ENCODE results near the gene TMEM42. TPM values are rescaled to one million over a fixed set of nuclear protein-coding genes. Genes with fewer than 3 reads are reported as not detected.

TMEM42 gene
- total and polyA plus RNA-seq, 2 of the 8 experiments (the other 6 are each of a cell fraction or from before 2014, with no cell fraction given), result 11.2 to 41.4 TPM

DNA sequence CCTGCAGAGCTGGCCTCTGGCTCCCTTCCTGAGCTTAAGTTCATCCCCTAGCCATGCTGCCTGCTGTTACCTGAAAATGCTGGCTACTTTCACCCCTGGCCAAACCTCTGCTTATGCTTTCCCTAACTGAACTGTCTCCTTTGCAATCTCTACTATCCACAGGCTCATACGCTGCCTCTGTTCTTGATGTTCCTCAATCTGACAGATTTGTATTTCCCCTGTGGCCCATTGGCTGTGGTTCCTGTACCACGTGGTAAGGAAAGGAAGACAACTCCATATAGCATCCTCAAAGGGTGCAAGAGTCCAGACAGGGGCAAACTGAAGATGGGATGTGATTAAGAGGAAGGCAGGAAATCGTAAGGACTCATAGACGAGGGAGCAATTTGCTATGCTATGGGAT lies 45.9 kb downstream of the TMEM42 start (continued):
- TF ChIP-seq, protein P1, sequence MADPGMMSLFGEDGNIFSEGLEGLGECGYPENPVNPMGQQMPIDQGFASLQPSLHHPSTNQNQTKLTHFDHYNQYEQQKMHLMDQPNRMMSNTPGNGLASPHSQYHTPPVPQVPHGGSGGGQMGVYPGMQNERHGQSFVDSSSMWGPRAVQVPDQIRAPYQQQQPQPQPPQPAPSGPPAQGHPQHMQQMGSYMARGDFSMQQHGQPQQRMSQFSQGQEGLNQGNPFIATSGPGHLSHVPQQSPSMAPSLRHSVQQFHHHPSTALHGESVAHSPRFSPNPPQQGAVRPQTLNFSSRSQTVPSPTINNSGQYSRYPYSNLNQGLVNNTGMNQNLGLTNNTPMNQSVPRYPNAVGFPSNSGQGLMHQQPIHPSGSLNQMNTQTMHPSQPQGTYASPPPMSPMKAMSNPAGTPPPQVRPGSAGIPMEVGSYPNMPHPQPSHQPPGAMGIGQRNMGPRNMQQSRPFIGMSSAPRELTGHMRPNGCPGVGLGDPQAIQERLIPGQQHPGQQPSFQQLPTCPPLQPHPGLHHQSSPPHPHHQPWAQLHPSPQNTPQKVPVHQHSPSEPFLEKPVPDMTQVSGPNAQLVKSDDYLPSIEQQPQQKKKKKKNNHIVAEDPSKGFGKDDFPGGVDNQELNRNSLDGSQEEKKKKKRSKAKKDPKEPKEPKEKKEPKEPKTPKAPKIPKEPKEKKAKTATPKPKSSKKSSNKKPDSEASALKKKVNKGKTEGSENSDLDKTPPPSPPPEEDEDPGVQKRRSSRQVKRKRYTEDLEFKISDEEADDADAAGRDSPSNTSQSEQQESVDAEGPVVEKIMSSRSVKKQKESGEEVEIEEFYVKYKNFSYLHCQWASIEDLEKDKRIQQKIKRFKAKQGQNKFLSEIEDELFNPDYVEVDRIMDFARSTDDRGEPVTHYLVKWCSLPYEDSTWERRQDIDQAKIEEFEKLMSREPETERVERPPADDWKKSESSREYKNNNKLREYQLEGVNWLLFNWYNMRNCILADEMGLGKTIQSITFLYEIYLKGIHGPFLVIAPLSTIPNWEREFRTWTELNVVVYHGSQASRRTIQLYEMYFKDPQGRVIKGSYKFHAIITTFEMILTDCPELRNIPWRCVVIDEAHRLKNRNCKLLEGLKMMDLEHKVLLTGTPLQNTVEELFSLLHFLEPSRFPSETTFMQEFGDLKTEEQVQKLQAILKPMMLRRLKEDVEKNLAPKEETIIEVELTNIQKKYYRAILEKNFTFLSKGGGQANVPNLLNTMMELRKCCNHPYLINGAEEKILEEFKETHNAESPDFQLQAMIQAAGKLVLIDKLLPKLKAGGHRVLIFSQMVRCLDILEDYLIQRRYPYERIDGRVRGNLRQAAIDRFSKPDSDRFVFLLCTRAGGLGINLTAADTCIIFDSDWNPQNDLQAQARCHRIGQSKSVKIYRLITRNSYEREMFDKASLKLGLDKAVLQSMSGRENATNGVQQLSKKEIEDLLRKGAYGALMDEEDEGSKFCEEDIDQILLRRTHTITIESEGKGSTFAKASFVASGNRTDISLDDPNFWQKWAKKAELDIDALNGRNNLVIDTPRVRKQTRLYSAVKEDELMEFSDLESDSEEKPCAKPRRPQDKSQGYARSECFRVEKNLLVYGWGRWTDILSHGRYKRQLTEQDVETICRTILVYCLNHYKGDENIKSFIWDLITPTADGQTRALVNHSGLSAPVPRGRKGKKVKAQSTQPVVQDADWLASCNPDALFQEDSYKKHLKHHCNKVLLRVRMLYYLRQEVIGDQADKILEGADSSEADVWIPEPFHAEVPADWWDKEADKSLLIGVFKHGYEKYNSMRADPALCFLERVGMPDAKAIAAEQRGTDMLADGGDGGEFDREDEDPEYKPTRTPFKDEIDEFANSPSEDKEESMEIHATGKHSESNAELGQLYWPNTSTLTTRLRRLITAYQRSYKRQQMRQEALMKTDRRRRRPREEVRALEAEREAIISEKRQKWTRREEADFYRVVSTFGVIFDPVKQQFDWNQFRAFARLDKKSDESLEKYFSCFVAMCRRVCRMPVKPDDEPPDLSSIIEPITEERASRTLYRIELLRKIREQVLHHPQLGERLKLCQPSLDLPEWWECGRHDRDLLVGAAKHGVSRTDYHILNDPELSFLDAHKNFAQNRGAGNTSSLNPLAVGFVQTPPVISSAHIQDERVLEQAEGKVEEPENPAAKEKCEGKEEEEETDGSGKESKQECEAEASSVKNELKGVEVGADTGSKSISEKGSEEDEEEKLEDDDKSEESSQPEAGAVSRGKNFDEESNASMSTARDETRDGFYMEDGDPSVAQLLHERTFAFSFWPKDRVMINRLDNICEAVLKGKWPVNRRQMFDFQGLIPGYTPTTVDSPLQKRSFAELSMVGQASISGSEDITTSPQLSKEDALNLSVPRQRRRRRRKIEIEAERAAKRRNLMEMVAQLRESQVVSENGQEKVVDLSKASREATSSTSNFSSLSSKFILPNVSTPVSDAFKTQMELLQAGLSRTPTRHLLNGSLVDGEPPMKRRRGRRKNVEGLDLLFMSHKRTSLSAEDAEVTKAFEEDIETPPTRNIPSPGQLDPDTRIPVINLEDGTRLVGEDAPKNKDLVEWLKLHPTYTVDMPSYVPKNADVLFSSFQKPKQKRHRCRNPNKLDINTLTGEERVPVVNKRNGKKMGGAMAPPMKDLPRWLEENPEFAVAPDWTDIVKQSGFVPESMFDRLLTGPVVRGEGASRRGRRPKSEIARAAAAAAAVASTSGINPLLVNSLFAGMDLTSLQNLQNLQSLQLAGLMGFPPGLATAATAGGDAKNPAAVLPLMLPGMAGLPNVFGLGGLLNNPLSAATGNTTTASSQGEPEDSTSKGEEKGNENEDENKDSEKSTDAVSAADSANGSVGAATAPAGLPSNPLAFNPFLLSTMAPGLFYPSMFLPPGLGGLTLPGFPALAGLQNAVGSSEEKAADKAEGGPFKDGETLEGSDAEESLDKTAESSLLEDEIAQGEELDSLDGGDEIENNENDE (IDR thresholded peaks at IDR 0.05; ENCODE audit: insufficient replicate concordance, low read length), result no peak
- TF ChIP-seq TEAD4 (IDR thresholded peaks at IDR 0.05; ENCODE audit: low read depth, low read length), result no peak
- no peak for TF ChIP-seq TAF7 (optimal IDR thresholded peaks at IDR 0.05; ENCODE audit: borderline replicate concordance, low read depth, low read length)
- no peak for TF ChIP-seq SIRT6 (IDR thresholded peaks at IDR 0.05; ENCODE audit: low read length)
- TF ChIP-seq, protein P2, sequence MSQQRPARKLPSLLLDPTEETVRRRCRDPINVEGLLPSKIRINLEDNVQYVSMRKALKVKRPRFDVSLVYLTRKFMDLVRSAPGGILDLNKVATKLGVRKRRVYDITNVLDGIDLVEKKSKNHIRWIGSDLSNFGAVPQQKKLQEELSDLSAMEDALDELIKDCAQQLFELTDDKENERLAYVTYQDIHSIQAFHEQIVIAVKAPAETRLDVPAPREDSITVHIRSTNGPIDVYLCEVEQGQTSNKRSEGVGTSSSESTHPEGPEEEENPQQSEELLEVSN (IDR thresholded peaks at IDR 0.05), result no peak
- TF ChIP-seq, protein P3, sequence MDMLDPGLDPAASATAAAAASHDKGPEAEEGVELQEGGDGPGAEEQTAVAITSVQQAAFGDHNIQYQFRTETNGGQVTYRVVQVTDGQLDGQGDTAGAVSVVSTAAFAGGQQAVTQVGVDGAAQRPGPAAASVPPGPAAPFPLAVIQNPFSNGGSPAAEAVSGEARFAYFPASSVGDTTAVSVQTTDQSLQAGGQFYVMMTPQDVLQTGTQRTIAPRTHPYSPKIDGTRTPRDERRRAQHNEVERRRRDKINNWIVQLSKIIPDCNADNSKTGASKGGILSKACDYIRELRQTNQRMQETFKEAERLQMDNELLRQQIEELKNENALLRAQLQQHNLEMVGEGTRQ (IDR thresholded peaks at IDR 0.05; ENCODE audit: low read length), result no peak
- TF ChIP-seq SP1 (IDR thresholded peaks at IDR 0.05; ENCODE audit: low read depth, low read length), result no peak
- TF ChIP-seq MAFK (IDR thresholded peaks at IDR 0.05; ENCODE audit: low read depth, low read length), result no peak
- no peak for TF ChIP-seq SAP30 (IDR thresholded peaks at IDR 0.05; ENCODE audit: insufficient read depth, insufficient replicate concordance, low read length)
- TF ChIP-seq SP4 (IDR thresholded peaks at IDR 0.05; ENCODE audit: low read length), result no peak
- no peak for TF ChIP-seq JUND (IDR thresholded peaks at IDR 0.05; ENCODE audit: low read length)

Data from H1 (cell line).